Coronary artery (tissue), 2 donors: ENCODE data around the gene TKFC.

Experiments
- DNase-seq: peaks from one replicate; pipeline ENCODE4 v3.0.0-alpha.2; 2017; ENCODE audit warnings: low spot score
- H3K27ac ChIP-seq, 2 donors: fragments of 200-600 bp; sonication (generic); one replicate each; pipeline ENCODE4 v1.5.1; 2016 to 2019
- H3K4me3 ChIP-seq: fragments of 200-600 bp; sonication (generic); 2 replicates; pipeline ENCODE4 v1.5.1; 2016; ENCODE audit warnings: mild to moderate bottlenecking, moderate library complexity
- TF ChIP-seq, protein P1 (sequence below): fragments of 200-600 bp; sonication (generic); IDR thresholded peaks from one replicate; pipeline ENCODE4 v1.5.1; 2019; ENCODE audit warnings: antibody characterized with exemption

The TKFC gene

DNA sequence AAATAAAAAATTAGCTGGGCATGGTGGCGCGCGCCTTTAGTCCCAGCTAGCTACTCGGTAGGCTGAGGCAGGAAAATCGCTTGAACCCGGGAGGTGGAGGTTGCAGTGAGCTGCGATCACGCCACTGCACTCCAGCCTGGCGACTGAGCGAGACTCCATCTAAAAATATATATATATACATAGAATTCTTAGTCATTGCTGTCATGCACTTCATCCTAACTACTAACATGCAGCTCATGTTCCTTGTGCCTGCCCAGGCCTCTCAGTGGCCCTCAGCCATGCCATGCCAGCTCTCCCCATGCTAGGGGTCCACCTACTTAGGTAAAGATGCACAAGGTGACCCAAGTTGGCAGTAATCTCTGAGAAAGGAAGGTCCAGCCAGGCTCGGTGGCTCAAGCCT, 25.5 kb downstream of the TKFC start:
- no peak for DNase-seq
- TF ChIP-seq, protein P1, sequence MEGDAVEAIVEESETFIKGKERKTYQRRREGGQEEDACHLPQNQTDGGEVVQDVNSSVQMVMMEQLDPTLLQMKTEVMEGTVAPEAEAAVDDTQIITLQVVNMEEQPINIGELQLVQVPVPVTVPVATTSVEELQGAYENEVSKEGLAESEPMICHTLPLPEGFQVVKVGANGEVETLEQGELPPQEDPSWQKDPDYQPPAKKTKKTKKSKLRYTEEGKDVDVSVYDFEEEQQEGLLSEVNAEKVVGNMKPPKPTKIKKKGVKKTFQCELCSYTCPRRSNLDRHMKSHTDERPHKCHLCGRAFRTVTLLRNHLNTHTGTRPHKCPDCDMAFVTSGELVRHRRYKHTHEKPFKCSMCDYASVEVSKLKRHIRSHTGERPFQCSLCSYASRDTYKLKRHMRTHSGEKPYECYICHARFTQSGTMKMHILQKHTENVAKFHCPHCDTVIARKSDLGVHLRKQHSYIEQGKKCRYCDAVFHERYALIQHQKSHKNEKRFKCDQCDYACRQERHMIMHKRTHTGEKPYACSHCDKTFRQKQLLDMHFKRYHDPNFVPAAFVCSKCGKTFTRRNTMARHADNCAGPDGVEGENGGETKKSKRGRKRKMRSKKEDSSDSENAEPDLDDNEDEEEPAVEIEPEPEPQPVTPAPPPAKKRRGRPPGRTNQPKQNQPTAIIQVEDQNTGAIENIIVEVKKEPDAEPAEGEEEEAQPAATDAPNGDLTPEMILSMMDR: no peak
- H3K27ac ChIP-seq: no peak overlapping the region
- no peak overlapping the region for H3K4me3 ChIP-seq

DNA sequence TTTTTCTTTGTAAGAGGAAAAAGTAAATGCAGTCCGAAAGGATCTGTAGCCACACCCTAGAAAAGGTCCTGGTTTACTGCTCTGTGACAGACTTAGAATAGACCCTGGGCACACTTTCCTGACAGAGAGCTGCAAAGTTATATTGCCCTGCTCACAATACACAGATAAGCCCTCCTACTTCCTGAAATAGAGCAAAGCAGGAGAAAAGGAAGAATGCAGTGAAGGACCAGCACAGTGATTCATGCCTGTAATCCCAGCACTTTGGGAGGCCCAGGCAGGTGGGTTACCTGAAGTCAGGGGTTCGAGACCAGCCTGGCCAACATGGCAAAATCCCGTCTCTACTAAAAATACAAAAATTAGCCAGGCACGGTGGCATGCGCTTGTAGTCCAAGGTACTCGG, 26.5 kb downstream of the TKFC start:
- Histone ChIP-seq H3K4me3 (no peak overlapping the region), H3K27ac (no peak overlapping the region)
- TF ChIP-seq, protein P1: no peak

DNA sequence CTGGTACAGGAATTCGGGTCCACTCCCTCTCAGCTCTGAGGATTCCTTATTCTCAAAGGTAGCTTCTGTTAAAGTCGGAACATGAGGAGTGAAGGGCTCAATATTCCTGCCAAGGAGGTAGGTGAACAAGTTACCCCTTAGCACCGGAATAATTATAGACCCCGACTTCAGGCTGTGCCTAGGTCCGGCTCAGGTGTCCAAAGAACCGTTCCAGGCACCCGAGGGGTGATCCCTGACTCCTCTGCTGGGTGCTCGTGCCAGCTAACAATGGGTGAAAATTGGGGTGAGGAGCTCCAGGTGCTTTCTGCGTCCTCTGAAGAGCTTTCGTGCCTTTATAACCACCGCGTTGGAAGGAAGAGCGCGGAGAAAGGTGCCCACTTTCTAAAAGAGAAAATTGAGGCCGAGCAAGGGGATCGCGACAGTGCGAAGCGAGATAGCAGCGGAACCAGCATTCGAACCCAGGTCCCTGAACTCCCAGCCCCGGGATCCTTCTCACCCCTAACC, 28.3 kb downstream of the TKFC start:
- DNase-seq: no peak
- H3K4me3 ChIP-seq: peak overlapping the region; percentile 82
- H3K27ac ChIP-seq: peak overlapping the region; percentile 91 to 96
- TF ChIP-seq, protein P1: no peak

More for the DNA sequence above, 26.5 kb downstream of the TKFC start:
- DNase-seq: no peak

DNA sequence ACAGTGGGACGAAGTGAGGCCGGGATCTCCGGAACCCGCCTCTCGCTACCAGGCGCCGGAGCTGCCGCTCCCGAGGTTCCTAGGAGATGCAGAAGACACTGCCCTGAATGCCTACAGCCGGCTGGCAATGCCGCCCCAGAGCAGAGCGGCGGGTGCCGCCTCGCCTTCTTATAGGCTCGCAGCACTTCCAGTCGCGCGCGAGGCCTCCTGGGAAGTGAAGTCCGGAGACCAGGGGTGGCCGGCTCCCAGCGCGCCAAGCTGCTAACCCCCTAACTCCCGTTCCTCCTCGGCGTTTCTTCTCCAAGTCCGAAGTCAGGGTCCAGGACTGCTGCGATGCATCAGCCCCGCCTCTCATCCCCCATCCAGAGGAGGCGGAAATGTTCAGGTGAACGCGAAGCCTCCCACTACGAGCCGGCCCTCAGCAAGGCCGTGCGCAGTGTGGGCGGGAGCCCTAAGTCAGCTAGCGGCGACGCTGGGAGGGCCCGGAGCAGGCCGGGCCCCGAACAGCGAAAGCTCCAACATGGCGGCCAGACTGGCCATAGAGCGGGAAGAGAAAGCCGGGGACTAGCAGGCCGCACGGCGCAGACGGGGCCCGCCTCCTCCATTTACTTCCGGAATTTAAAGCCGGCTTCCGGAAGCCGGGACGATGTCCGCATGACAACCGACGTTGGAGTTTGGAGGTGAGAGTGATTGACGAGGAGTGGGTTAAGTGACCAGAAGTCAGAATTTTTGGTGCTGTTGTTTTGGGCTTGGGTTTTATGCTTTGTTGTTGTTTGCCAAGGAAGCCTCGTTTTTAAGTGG, 28.9 kb downstream of the TKFC start, which contains the start of the genes CYB561A3 and TMEM138:
TSS of gene CYB561A3 (minus strand) at position 142 of the 801 bp plus-strand sequence. CDS start 5,169 bp downstream, outside the sequence.
TSS of gene TMEM138 (plus strand) at position 634 of the 801 bp plus-strand sequence. CDS start 2,017 bp downstream, outside the sequence.
- Histone ChIP-seq H3K4me3 (peak within 1 kb of the TSS; percentile 82), H3K27ac (peak within 1 kb of the TSS; percentile 91 to 96)
- TF ChIP-seq, protein P1: no peak
- DNase-seq: peak; percentile 94

DNA sequence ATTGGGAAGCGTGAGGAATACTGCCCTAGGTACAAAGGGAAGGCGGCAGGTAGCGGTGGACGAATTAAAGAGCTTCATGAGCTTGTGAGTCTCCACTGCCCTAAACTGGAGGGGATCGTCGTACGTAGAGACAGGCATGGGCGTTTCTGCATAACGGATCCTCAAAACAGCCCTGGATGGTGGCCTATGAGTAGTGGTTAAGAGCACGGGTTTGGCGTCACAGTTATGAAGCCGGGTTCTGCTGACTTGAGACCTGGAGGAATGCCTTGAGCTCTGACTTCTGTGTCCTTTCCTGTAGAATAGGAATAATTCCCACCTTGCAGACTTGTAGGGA, 29.5 kb downstream of the TKFC start:
- TF ChIP-seq, protein P1: no peak
- DNase-seq: peak; percentile 75
- peak overlapping the region; percentile 82 for H3K4me3 ChIP-seq
- H3K27ac ChIP-seq: peak overlapping the region; percentile 91 to 96

DNA sequence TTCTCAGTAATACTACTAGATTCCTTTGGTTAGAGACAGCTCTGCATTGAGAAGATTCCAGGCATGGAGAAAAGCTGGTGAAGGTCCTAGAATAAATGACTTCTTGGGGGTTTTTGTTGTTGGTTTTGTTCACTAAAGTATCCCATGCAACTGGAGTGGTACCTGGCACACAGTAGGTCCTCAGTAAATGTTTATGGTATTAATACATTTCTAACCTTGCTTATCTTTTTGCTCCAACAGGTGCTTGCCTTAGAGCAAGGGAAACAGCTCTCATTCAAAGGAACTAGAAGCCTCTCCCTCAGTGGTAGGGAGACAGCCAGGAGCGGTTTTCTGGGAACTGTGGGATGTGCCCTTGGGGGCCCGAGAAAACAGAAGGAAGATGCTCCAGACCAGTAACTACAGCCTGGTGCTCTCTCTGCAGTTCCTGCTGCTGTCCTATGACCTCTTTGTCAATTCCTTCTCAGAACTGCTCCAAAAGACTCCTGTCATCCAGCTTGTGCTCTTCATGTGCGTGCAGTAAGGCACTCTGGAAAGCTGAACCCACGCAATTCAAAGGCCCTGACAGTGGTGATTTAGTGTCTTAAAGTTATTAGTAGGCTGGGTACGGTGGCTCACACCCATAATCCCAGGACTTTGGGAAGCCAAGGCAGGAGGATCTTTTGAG, 31.1 kb downstream of the TKFC start:
- no peak overlapping the region for H3K4me3 ChIP-seq
- DNase-seq: no peak
- no peak overlapping the region for H3K27ac ChIP-seq
- TF ChIP-seq, protein P1: no peak
